Transverse colon (tissue), 3 donors: Measurements from ENCODE around the gene REST.

Experiments
- CTCF ChIP-seq, 5 experiments: fragments of 200-600 bp in 3 of 5; fragments of 450-650 bp in 2 of 5; sonication (generic) in 3 of 5; IDR thresholded peaks; 1 replicate in 2 of 5; 2 replicates in 3 of 5; pipeline ENCODE4 v1.5.1; 2016 to 2017; ENCODE audit warnings: antibody characterized with exemption in 5 of 5, inconsistent platforms in 3 of 5, mild to moderate bottlenecking in 2 of 5, moderate library complexity in 1 of 5
- EP300 ChIP-seq: sonication (generic); formaldehyde crosslinking; IDR thresholded peaks from one replicate; pipeline ENCODE4 v1.6.1; 2017; ENCODE audit warnings: antibody characterized with exemption, low read depth
- POLR2A ChIP-seq: fragments of 450-650 bp; IDR thresholded peaks from one replicate; pipeline ENCODE4 v1.6.1; 2016; ENCODE audit warnings: antibody characterized with exemption, mild to moderate bottlenecking, moderate library complexity

GRCh38 chr4:56914336-56914735, 6.6 kb downstream of the REST start:
- TF ChIP-seq CTCF (IDR thresholded peaks at IDR 0.05) = no peak
- TF ChIP-seq POLR2A = no peak
- TF ChIP-seq EP300 = no peak
